HG03066 (cell line): ENCODE measurements around the gene GOLIM4.
"Not testable (repeated sequence)": the region's sequence is repeated elsewhere in the genome, so short reads cannot be mapped to it uniquely, and the experiment has no call there.

Experiments
- ATAC-seq: cut with Tn5 transposase; IDR thresholded peaks from one replicate; pipeline ENCODE4 v1.9.1; 2021; ENCODE audit warnings: low read depth; ENCODE audit not compliant: unreplicated experiment

GOLIM4 gene

DNA sequence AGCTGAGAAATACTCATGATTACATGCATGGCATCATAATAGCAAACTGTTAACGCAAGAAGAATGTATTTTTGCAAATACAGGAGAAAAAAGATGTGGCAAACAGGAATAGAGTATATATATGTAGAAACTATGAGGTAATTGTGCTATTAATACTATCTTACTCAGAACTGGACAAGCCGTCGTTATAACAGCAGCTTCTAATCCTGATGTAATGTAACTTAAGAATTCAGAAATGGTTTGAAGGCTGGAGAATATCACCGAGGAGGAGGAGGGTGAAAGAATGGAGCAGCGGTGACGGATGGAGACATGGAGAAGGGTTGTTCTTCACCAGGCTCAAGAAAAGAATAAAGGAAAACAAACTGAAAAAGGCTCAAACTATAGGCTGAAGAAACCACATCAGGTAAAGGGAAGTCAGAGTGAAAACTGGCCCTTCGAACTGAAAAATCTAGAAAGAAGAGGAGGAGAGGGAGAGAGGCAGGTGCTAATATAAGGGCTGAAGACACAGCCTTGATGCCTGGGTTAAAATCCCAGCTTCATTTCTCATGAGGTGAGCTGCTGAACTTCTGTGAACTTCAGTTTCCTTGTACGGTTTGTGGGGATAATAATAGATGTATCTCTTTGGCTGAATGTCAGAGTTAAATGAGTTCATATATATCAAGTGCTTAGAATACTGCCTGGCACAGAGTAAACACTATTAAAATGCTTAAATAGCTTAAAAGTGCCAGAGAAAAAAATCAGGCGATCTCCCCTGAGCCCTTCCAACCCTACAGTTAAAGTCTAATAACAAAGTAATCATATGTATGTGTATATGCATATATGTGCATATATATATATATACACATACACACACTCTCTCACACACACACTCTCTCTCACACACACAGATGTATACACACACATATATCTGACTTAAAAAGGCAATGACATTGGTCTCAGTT is 43.9 kb downstream of the GOLIM4 start:
- ATAC-seq, result peak; percentile 56

DNA sequence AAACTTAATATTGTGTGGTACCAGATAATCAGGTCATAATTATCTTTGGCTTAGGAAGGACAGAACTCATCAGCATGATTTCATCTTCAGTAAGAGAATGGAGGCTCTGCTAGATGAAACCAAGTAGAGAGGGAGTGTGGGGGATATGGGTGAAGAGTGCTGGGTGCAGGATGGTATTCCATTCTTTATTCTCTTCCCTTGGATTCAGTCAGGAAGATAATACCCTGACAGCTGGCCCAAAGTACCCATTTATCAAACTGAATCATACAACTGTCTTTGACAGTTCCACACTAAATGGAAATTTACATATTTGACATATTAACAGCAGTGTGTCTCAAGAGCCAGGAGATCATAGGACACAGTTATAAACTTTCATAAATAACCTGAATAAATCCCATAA is 44.7 kb downstream of the GOLIM4 start:
- ATAC-seq, result no peak

DNA sequence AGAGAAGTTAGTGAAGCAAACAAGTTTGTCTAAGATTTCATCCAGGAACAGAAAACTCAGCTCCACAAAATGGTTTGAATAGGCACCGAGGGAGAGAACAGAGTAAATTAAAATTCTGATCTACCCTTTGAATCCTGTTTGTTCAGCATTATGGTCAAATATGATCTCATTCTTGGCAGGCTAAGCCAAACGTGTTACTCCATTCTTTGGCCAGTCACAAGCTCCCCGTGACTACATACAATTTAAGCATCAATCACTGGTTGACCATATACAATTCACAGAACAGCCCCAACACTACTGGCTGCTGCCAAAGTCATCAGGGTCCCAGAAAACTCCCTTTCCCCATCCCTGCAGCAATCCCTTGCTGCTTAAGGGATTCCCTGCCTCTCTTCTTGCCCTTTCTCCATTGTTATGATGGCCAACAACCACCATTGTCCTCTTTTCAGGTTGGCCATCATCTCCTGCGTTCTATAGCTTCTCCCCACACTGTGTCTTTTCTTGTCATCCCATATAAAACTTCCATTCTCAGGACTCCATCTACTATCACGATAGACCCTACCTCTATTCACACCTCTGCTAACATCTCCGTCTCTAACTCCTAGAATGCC is 46.3 kb downstream of the GOLIM4 start:
- no peak for ATAC-seq

GRCh38 chr3:168048414-168049330 is 47.1 kb downstream of the GOLIM4 start:
- no peak for ATAC-seq

GRCh38 chr3:168047936-168048335 is 47.8 kb downstream of the GOLIM4 start:
- no peak for ATAC-seq

DNA sequence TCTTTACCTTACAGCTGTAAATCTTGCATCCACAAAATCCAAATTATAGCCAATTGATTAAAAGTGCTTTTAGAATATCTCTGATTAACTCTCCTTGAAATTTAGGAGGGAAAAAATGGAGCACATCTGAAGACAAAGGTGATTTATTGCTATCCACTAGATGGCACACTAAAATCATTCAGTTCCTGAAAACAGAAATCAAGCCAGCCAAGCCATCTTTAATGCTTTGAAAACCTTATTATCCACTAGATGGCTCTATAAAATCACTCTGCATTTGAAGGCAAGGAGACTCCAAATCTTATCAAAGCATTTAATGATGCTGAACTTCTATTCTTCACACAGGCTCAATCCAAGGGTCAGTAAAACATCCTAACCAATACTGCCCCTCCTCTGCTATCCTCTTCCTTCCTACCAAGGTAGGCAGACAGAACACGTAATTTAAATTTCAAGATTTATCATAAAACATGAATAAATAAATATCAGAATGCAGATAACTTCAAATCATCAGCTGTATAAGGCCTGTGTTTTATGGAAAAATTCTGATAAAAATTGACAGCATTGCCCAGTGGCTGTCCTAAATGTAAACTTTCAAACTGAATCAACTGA is 48.4 kb downstream of the GOLIM4 start:
- ATAC-seq, result peak; percentile 61

DNA sequence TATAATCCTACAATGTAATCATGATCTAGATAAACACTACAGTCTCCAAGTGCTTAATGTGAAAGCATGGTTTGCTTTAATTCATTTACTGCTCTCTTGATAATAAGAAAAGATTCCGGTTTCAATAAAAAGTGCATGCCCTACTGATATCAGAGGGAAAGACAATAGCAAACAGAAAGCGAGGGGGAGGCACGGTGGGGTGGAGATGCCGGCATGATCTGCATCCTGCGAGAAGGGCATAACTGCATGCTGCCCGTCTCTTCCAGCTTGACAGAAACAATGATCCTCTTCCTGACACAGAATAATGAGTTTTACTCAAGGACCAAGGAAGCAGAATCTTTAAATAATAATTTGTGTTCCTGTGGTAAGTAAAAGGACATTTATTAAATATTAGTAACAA is 51.7 kb downstream of the GOLIM4 start:
- ATAC-seq, result no peak

- ATAC-seq, result peak; percentile 86
Observed at GRCh38 chr3:168040607-168041208, 55.0 kb downstream of the GOLIM4 start.

- ATAC-seq, result no peak
Observed at GRCh38 chr3:168037020-168037419, 58.7 kb downstream of the GOLIM4 start.

- ATAC-seq, result no peak
Observed at GRCh38 chr3:168036619-168037018, 59.1 kb downstream of the GOLIM4 start.

DNA sequence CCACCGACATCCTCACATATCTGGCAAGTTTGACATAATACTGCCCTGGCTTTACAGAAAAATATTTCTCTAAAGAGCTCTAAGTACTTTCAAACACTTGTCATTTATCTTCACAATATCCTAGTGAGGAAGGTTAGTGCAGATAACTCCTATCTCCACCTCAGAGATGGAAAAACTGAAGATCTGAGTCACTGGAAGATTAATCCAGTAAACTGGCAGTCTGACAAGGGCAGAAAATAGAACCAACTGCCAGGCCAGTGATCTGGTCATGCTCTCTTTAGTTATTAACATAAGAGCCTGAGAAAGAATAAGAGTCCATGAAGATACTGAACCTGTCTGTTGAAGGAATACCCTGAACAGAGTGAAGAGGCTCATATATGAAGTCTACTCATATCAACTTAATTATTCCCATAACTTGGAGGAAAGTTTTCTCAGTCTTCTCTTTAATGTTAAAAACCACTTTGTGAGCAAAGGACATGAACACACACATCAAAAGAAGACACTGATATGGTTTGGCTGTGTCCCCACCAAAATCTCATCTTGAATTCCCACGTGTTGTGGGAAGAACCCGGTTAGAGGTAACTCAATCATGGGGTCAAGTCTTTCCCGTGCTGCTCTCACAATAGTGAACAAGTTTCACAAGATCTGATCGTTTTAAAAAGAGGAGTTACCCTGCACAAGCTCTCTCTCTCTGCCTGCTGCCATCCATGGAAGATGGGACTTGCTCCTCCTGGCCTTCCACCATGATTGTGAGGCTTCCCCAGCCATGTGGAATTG is 61.4 kb downstream of the GOLIM4 start:
- ATAC-seq, result no peak

DNA sequence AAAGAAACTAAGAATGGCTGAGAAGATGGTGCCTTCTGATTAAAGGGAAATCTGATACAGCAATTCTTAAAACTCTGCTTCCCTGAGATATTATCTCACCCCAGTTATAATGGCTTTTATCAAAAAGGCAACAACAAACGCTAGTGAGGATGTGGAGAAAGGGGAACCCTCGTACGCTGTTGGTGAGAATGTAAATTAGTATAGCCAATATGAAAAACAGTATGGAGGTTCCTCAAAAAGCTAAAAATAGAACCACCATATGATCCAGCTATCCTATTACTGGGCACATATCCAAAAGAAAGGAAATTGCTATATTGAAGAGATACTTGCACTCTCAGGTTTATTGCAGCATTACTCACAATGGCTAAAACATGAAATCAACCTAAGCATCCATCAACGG is 65.1 kb downstream of the GOLIM4 start:
- ATAC-seq, result no peak

DNA sequence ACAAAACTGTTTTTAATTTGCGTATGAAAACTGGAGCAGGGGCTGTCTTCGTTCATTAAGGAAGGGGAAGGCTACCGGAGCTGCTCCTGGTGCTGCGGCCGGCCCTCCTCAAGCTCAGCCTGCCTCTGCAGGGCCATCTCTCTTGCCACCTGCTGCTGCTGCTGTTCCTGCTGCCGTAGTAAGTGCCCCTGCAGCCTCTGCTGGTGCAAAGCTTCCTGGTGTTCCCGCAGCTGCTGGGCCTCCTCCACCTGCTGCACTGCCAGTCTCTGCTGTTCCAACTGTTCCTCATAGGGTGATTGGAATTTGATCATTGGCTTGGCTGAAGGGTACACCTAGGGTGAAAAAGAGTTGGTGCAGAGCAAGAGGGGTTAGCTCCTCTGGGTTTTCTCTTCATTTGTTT is 66.0 kb downstream of the GOLIM4 start:
- no peak for ATAC-seq

GRCh38 chr3:168028086-168028485 is 67.6 kb downstream of the GOLIM4 start:
- ATAC-seq, result no peak

DNA sequence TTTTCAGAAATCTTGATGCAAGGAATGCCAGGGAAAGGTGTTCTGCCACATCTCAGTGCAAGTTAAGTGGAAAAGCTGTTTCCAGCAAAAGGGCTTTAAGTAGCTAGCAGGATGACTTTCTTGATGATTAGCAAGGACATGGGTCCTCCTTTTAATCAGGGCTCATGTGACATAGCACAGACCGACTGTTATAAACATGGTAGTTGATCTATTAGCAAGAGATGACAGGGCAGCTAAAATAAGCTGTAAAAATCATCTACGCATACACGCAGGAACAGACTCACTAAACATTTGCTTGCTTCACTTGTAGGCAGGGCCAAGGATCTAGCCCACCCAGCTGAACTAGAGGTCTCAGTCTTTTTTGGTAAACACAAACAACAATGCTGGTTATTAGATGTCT is 69.0 kb downstream of the GOLIM4 start:
- ATAC-seq, result no peak

DNA sequence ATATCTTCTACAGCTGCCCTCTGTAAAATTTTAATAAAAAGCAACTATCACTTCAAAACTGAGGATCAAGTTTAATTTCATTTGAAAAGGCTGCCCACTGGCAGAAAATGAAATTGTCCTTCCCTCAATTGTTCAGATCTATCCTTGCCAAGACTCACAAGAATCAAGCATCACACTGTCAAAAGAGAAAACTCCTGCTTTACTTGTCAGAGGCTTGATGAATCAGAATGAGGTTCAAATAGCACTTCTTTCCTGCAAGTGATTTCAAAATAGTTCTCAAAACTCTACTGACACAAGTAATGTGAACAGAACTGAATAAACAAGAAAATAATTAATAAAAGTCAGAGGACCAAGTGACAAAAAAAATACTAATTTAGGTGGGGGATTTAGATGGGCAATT is 70.6 kb downstream of the GOLIM4 start:
- no peak for ATAC-seq

DNA sequence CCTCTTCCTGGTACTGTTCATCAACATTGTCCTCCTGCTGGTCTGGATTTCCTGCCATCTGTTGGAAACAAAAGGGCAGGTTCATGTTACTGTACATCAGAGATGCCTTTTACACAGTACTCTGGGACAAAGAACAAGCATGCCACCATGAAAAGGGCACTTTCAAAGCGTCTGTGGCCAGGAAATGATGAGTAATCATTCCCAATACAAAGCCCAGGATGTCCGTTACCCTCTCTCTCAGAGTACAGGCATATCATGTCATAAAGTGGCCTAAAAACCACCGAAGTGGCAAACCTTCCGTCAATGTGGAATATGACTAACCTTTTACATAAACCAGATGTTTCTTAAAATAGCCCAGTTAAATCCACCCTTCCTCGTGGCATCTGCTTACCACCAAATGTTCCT is 71.2 kb downstream of the GOLIM4 start:
- ATAC-seq, result no peak

DNA sequence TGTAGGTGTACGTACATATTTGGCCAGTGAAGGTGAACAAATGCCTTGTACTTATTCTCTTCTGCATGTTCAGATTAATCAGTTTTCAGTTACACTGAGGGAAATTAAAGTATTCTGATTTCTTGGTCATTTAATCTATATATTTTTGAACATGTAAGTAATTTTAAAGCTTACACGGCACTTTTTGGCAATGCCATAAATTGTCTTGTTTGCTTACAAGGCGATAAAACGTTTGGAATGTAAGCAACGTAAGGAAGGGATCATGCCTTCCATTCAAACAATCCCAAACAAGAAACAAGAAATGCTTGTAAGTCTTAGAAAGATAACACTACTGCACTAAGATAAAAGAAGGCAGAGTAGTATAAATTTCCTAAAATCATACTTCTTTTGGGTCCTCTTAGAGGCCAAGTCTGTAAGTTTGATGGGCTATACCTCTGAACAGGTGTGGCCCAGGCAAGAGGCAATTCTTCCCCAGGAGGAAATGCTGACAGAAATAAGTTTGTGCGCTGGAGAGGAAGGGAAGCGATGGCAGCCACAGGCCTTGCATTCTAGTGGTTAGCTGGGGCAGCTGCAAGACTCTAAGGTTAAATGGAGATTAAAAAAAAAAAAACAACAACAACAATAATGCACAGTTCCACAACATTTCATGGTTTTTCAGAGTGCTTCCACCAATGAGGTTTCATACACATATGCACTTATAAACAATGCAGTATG is 73.8 kb downstream of the GOLIM4 start:
- ATAC-seq, result no peak

DNA sequence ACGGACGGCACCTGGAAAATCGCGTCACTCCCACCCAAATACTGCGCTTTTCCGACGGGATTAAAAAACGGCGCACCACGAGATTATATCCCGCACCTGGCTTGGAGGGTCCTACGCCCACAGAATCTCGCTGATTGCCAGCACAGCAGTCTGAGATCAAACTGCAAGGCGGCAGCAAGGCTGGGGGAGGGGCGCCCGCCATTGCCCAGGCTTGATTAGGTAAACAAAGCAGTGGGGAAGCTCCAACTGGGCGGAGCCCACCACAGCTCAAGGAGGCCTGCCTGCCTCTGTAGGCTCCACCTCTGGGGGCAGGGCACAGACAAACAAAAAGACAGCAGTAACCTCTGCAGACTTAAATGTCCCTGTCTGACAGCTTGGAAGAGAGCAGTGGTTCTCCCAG is 84.4 kb downstream of the GOLIM4 start:
- not testable (repeated sequence) for ATAC-seq
